ENCODE data around the gene GPR27. TPM values are rescaled to one million over a fixed set of nuclear protein-coding genes. Genes with fewer than 3 reads are reported as not detected.

Gene GPR27
- total RNA-seq, 1 donor, result not detected

DNA sequence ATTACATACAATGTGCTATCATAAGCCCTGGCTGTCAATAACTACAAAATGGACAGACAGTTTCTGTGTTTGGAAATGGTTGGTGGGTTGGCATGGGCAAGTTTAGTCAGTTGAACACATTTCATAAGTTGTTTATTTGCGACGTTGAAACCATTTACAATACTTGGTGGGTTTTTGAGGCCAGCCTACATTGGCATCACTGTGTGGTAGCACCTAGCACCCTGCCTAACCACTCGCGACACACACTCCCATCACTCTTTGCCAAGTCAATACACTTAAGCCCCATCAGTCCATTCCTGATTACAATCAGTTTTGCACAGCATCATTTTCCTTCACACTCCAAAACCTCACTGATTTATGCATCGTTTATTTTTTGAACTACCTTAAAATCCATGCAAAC, 17.5 kb downstream of the GPR27 start:
- no peak for DNase-seq (ENCODE audit: low read depth)
- H3K4me3 ChIP-seq (ENCODE audit: low read depth, low read length), result no peak overlapping the region
- no peak for TF ChIP-seq CTCF (IDR thresholded peaks at IDR 0.05; ENCODE audit: insufficient read depth, low read length)

- H3K4me3 ChIP-seq (ENCODE audit: low read depth, low read length), result no peak overlapping the region
- no peak for TF ChIP-seq CTCF (IDR thresholded peaks at IDR 0.05; ENCODE audit: insufficient read depth, low read length)
- DNase-seq (ENCODE audit: low read depth), result no peak
Observed at GRCh38 chr3:71771884-71772283, 18.2 kb downstream of the GPR27 start.

DNA sequence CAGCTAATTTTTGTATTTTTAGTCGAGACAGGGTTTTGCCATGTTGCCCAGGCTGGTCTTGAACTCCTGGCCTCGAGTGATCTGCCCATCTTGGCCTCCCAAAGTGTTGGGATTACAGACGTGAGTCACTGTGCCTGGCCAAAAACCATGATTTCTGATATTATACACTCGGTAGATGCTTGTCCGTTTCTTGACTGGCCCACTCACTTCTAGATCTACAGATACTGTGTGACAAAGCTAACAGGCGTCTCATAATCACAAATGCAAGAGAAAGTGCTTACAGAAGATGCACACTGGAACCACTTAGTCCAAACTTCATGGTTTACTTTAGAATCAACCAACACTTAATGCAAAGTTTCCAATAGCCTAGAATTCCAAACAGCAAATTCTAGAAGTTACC, 22.9 kb downstream of the GPR27 start:
- no peak for TF ChIP-seq CTCF (IDR thresholded peaks at IDR 0.05; ENCODE audit: insufficient read depth, low read length)
- DNase-seq (ENCODE audit: low read depth), result no peak
- H3K4me3 ChIP-seq (ENCODE audit: low read depth, low read length), result no peak overlapping the region

GRCh38 chr3:71778353-71778752, 24.7 kb downstream of the GPR27 start:
- no peak overlapping the region for H3K4me3 ChIP-seq (ENCODE audit: low read depth, low read length)
- no peak for TF ChIP-seq CTCF (IDR thresholded peaks at IDR 0.05; ENCODE audit: insufficient read depth, low read length)
- no peak for DNase-seq (ENCODE audit: low read depth)

GRCh38 chr3:71779674-71780377, 26.2 kb downstream of the GPR27 start:
- no peak for TF ChIP-seq CTCF (IDR thresholded peaks at IDR 0.05; ENCODE audit: insufficient read depth, low read length)
- DNase-seq (ENCODE audit: low read depth), result peak; percentile 3
- H3K4me3 ChIP-seq (ENCODE audit: low read depth, low read length), result no peak overlapping the region

DNA sequence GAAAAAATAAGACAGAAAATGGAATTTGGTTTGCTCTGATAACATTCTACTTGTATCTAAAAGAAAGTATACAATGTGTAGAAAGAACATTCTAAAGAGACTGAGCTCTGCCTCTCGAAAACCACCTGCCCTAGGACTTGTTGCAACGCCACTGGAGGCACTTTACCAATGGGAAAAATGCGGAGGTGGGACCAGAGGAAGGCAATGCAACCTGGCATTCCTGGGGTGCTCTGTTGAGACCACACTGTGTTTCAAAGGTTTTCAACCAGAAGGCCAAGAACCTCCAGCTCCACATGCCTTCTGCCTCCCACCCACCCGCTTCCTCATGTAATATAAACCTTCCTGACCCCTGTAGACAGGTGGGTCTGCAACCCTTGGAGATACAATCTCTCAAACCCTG, 26.8 kb downstream of the GPR27 start:
- no peak for DNase-seq (ENCODE audit: low read depth)
- no peak for TF ChIP-seq CTCF (IDR thresholded peaks at IDR 0.05; ENCODE audit: insufficient read depth, low read length)
- H3K4me3 ChIP-seq (ENCODE audit: low read depth, low read length), result no peak overlapping the region

DNA sequence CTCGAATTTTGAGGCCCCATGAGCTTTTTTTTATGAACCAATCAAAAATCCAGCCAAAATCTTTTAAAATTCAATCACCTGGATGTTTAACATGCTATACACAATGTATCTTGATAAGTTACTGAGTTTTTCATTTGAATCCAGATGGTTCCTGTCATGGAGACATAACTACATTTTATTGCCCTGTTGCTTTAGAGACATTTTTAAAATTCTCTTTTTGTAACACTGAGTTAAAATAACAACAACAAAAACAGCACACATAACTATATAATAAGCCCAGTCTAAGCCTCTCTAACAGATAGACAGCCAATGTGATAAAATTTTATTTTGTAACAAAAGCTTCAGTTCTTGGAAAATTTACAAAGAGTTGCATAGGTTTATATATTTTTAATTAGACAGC, 29.5 kb downstream of the GPR27 start:
- no peak for TF ChIP-seq CTCF (IDR thresholded peaks at IDR 0.05; ENCODE audit: insufficient read depth, low read length)
- no peak for DNase-seq (ENCODE audit: low read depth)
- no peak overlapping the region for H3K4me3 ChIP-seq (ENCODE audit: low read depth, low read length)

Data from fibroblast of the aortic adventitia (primary cell).